ENCODE results near the gene PSMD1. TPM values are rescaled to one million over a fixed set of nuclear protein-coding genes. Genes with fewer than 3 reads are reported as not detected.
"Not testable (repeated sequence)": the region's sequence is repeated elsewhere in the genome, so short reads cannot be mapped to it uniquely, and the experiment has no call there.

The PSMD1 gene
- polyA plus RNA-seq, 3 donors = 94.9 to 104 (median 97.5) TPM

GRCh38 chr2:231088754-231089153 lies 32.1 kb downstream of the PSMD1 start:
- DNase-seq (ENCODE audit: extremely low read depth in 1 of 11, low read depth in 9 of 11, low spot score in 4 of 11) = no peak

GRCh38 chr2:231093933-231094332 lies 37.3 kb downstream of the PSMD1 start:
- no peak for DNase-seq (ENCODE audit: extremely low read depth in 1 of 11, low read depth in 9 of 11, low spot score in 4 of 11)

GRCh38 chr2:231094736-231095346 lies 38.2 kb downstream of the PSMD1 start:
- DNase-seq (ENCODE audit: extremely low read depth in 1 of 11, low read depth in 9 of 11, low spot score in 4 of 11) = no peak

GRCh38 chr2:231099918-231100317 lies 43.3 kb downstream of the PSMD1 start:
- DNase-seq (ENCODE audit: extremely low read depth in 1 of 11, low read depth in 9 of 11, low spot score in 4 of 11) = no peak

GRCh38 chr2:231100321-231100720 lies 43.7 kb downstream of the PSMD1 start:
- not testable (repeated sequence) for DNase-seq (ENCODE audit: extremely low read depth in 1 of 11, low read depth in 9 of 11, low spot score in 4 of 11)

- DNase-seq (ENCODE audit: extremely low read depth in 1 of 11, low read depth in 9 of 11, low spot score in 4 of 11) = no peak
These were observed 44.3 kb downstream of the PSMD1 start for GRCh38 chr2:231100990-231101389.

- DNase-seq (ENCODE audit: extremely low read depth in 1 of 11, low read depth in 9 of 11, low spot score in 4 of 11) = no peak
These were observed 46.1 kb downstream of the PSMD1 start for GRCh38 chr2:231102772-231103171.

- peak in 4 of 11 donors; percentile 63 to 79 (median 76) for DNase-seq (ENCODE audit: extremely low read depth in 1 of 11, low read depth in 9 of 11, low spot score in 4 of 11)
These were observed 47.5 kb downstream of the PSMD1 start for GRCh38 chr2:231104115-231104713.

GRCh38 chr2:231110551-231110950 lies 53.9 kb downstream of the PSMD1 start:
- no peak for DNase-seq (ENCODE audit: extremely low read depth in 1 of 11, low read depth in 9 of 11, low spot score in 4 of 11)

- no peak for DNase-seq (ENCODE audit: extremely low read depth in 1 of 11, low read depth in 9 of 11, low spot score in 4 of 11)
These were observed 55.3 kb downstream of the PSMD1 start for GRCh38 chr2:231111987-231112386.

GRCh38 chr2:231113489-231113888 lies 56.8 kb downstream of the PSMD1 start:
- DNase-seq (ENCODE audit: extremely low read depth in 1 of 11, low read depth in 9 of 11, low spot score in 4 of 11) = no peak

GRCh38 chr2:231115651-231116050 lies 59.0 kb downstream of the PSMD1 start:
- DNase-seq (ENCODE audit: extremely low read depth in 1 of 11, low read depth in 9 of 11, low spot score in 4 of 11) = no peak

- no peak for DNase-seq (ENCODE audit: extremely low read depth in 1 of 11, low read depth in 9 of 11, low spot score in 4 of 11)
These were observed 60.5 kb downstream of the PSMD1 start for GRCh38 chr2:231117148-231117547.

- no peak for DNase-seq (ENCODE audit: extremely low read depth in 1 of 11, low read depth in 9 of 11, low spot score in 4 of 11)
These were observed 61.4 kb downstream of the PSMD1 start for GRCh38 chr2:231117922-231118613.

GRCh38 chr2:231118614-231118942 lies 61.9 kb downstream of the PSMD1 start:
- DNase-seq (ENCODE audit: extremely low read depth in 1 of 11, low read depth in 9 of 11, low spot score in 4 of 11) = peak in 5 of 11 donors; percentile 74 to 81 (median 74)

- peak in 6 of 11 donors; percentile 60 to 74 (median 65) for DNase-seq (ENCODE audit: extremely low read depth in 1 of 11, low read depth in 9 of 11, low spot score in 4 of 11)
These were observed 66.8 kb downstream of the PSMD1 start for GRCh38 chr2:231123362-231123898.

GRCh38 chr2:231124838-231125568 lies 68.3 kb downstream of the PSMD1 start, which contains the start of gene HTR2B:
TSS of gene HTR2B (minus strand) at chr2:231125042. CDS start at chr2:231123764, 1,278 bp downstream.
- peak in 4 of 11 donors; percentile 60 to 76 (median 69) for DNase-seq (ENCODE audit: extremely low read depth in 1 of 11, low read depth in 9 of 11, low spot score in 4 of 11)

GRCh38 chr2:231126123-231126522 lies 69.5 kb downstream of the PSMD1 start:
- no peak for DNase-seq (ENCODE audit: extremely low read depth in 1 of 11, low read depth in 9 of 11, low spot score in 4 of 11)

GRCh38 chr2:231127480-231127879 lies 70.8 kb downstream of the PSMD1 start:
- DNase-seq (ENCODE audit: extremely low read depth in 1 of 11, low read depth in 9 of 11, low spot score in 4 of 11) = no peak

Data from renal cortex interstitium (tissue), 11 donors.